WTC11 (cell line): ENCODE data around the gene PLEKHG5. TPM values are rescaled to one million over a fixed set of nuclear protein-coding genes. Genes with fewer than 3 reads are reported as not detected.

Experiments used
- ATAC-seq: fragments of 200-7000 bp; cut with Tn5 transposase; 2 replicates; pipeline ENCODE4 v1.10.0; 2021; ENCODE audit warnings: mild to moderate bottlenecking, moderate library complexity
- CTCF ChIA-PET: fragments of 300-600 bp; sonication (Branson Sonifier 250); formaldehyde crosslinking; loops from one replicate; lab custom pipeline; 2021; ENCODE audit warnings: antibody characterized with exemption; lab: Charles Lee
- POLR2A ChIA-PET: fragments of 350-600 bp; sonication (Branson Sonifier 250); formaldehyde crosslinking; loops from one replicate; lab custom pipeline; 2021; ENCODE audit warnings: antibody characterized with exemption; lab: Charles Lee
- DNase-seq: peaks from one replicate; pipeline ENCODE4 v3.0.0; 2021; ENCODE audit warnings: low spot score
- H3K27ac Mint-ChIP-seq: 2 replicates; pipeline ENCODE4 v1.8.0; 2021; ENCODE audit warnings: mixed read lengths
- H3K27me3 Mint-ChIP-seq: 2 replicates; pipeline ENCODE4 v1.8.0; 2021; ENCODE audit warnings: low read depth, mild to moderate bottlenecking, moderate library complexity, mixed read lengths
- H3K36me3 Mint-ChIP-seq: 2 replicates; pipeline ENCODE4 v1.8.0; 2021; ENCODE audit warnings: mixed read lengths
- H3K4me1 Mint-ChIP-seq: 2 replicates; pipeline ENCODE4 v1.8.0; 2022; ENCODE audit warnings: mixed read lengths
- H3K4me3 Mint-ChIP-seq: 2 replicates; pipeline ENCODE4 v1.8.0; 2021; ENCODE audit warnings: mild to moderate bottlenecking, moderate library complexity, mixed read lengths
- H3K9me3 Mint-ChIP-seq: 2 replicates; pipeline ENCODE4 v1.8.0; 2021; ENCODE audit warnings: mixed read lengths
- AFF4 ChIP-seq: sonication (generic); formaldehyde crosslinking; IDR thresholded peaks from 2 replicates; pipeline ENCODE4 v1.8.1; 2023; ENCODE audit warnings: mild to moderate bottlenecking, missing genetic modification reagents, borderline replicate concordance
- ATF2 ChIP-seq: sonication (generic); formaldehyde crosslinking; IDR thresholded peaks from 2 replicates; pipeline ENCODE4 v1.8.1; 2022; ENCODE audit warnings: low read depth, missing genetic modification reagents, borderline replicate concordance
- E2F1 ChIP-seq: sonication (generic); formaldehyde crosslinking; IDR thresholded peaks from 2 replicates; pipeline ENCODE4 v1.8.0; 2022; ENCODE audit warnings: mild to moderate bottlenecking, missing genetic modification reagents
- E2F4 ChIP-seq: sonication (generic); formaldehyde crosslinking; IDR thresholded peaks from 2 replicates; pipeline ENCODE4 v1.8.1; 2022; ENCODE audit warnings: low read depth, mild to moderate bottlenecking, moderate library complexity, missing genetic modification reagents, borderline replicate concordance
- ERG ChIP-seq: fragments of 250-450 bp; sonication (Bioruptor Pico); IDR thresholded peaks from 2 replicates; pipeline ENCODE4 v1.8.0; 2021; ENCODE audit warnings: mild to moderate bottlenecking
- GABPB1 ChIP-seq: sonication (generic); formaldehyde crosslinking; IDR thresholded peaks from 2 replicates; pipeline ENCODE4 v1.8.1; 2023; ENCODE audit warnings: mild to moderate bottlenecking, missing genetic modification reagents
- KAT7 ChIP-seq: sonication (generic); formaldehyde crosslinking; IDR thresholded peaks from 2 replicates; pipeline ENCODE4 v1.8.1; 2023; ENCODE audit warnings: missing genetic modification reagents, mild to moderate bottlenecking, borderline replicate concordance
- NR1H2 ChIP-seq: sonication (generic); formaldehyde crosslinking; IDR thresholded peaks from 2 replicates; pipeline ENCODE4 v1.9.0; 2021; ENCODE audit warnings: mild to moderate bottlenecking, moderate library complexity, missing genetic modification reagents
- OVOL2 ChIP-seq: fragments of 250-450 bp; sonication (Bioruptor Pico); IDR thresholded peaks from 2 replicates; pipeline ENCODE4 v1.9.0; 2021; ENCODE audit warnings: mild to moderate bottlenecking, borderline replicate concordance
- PREB ChIP-seq: sonication (generic); formaldehyde crosslinking; IDR thresholded peaks from 2 replicates; pipeline ENCODE4 v1.8.1; 2022; ENCODE audit warnings: mild to moderate bottlenecking, missing genetic modification reagents, moderate library complexity, borderline replicate concordance
- PRRX2 ChIP-seq: fragments of 250-450 bp; sonication (Bioruptor Pico); IDR thresholded peaks from 2 replicates; pipeline ENCODE4 v1.8.0; 2021; ENCODE audit warnings: mild to moderate bottlenecking
- TEAD1 ChIP-seq: sonication (generic); formaldehyde crosslinking; IDR thresholded peaks from 2 replicates; pipeline ENCODE4 v1.8.0; 2022; ENCODE audit warnings: mild to moderate bottlenecking, missing genetic modification reagents
- TEAD4 ChIP-seq: sonication (generic); formaldehyde crosslinking; IDR thresholded peaks from 2 replicates; pipeline ENCODE4 v1.8.0; 2022; ENCODE audit warnings: mild to moderate bottlenecking, missing genetic modification reagents
- ZBTB43 ChIP-seq: sonication (generic); formaldehyde crosslinking; IDR thresholded peaks from 2 replicates; pipeline ENCODE4 v1.8.1; 2023; ENCODE audit warnings: mild to moderate bottlenecking, missing genetic modification reagents
- ZNF138 ChIP-seq: sonication (generic); formaldehyde crosslinking; conservative IDR thresholded peaks from 2 replicates; pipeline ENCODE4 v1.8.1; 2022; ENCODE audit warnings: mild to moderate bottlenecking, moderate library complexity, missing genetic modification reagents
- ZNF232 ChIP-seq: sonication (generic); formaldehyde crosslinking; IDR thresholded peaks from 2 replicates; pipeline ENCODE4 v1.8.0; 2022; ENCODE audit warnings: mild to moderate bottlenecking, missing genetic modification reagents
- ZNF416 ChIP-seq: fragments of 250-450 bp; sonication (Bioruptor Pico); IDR thresholded peaks from 2 replicates; pipeline ENCODE4 v1.9.0; 2021; ENCODE audit warnings: mild to moderate bottlenecking, inconsistent platforms
- ZNF423 ChIP-seq: fragments of 250-450 bp; sonication (Bioruptor Pico); IDR thresholded peaks from 2 replicates; pipeline ENCODE4 v2.1.2; 2022; ENCODE audit warnings: mild to moderate bottlenecking, moderate library complexity
- ZSCAN18 ChIP-seq: fragments of 250-450 bp; sonication (Bioruptor Pico); IDR thresholded peaks from 2 replicates; pipeline ENCODE4 v2.1.2; 2022; ENCODE audit warnings: mild to moderate bottlenecking, moderate library complexity
- total RNA-seq: library from RNA; stranded (reverse); gene quantifications from 3 replicates; pipeline ENCODE4 v1.2.3, GENCODE V29; 2021

PLEKHG5 gene
- total RNA-seq, 1 experiment from 2014 or later: 27.5 TPM

GRCh38 chr1:6473974-6474814 lies 17.3 kb downstream of the PLEKHG5 start:
- H3K4me1 Mint-ChIP-seq: peaks cover 34% of the 10 kb centered on the region
- POLR2A ChIA-PET: no interaction called here
- CTCF ChIA-PET: interaction anchor here (1.3 to 6.3 kb wide), 8 partner anchors 8 to 54 kb away, joined by 4 to 73 read pairs (median 23); partner anchors contain the start of genes HES2 and TNFRSF25
- ATAC-seq (0 out of 2 replicates have a peak, but pooled peaks have one; percentile 1), DNase-seq (peak; percentile 59)
- peaks cover 16% of the 10 kb centered on the region for H3K36me3 Mint-ChIP-seq
- H3K9me3 Mint-ChIP-seq: no peaks in the 10 kb centered on the region
- no peaks in the 10 kb centered on the region for H3K27me3 Mint-ChIP-seq
- no peak overlapping the region for H3K27ac Mint-ChIP-seq
- H3K4me3 Mint-ChIP-seq: no peak overlapping the region
- TF ChIP-seq TEAD1 (CRISPR knock-in tag) (no peak), OVOL2 (CRISPR knock-in tag) (no peak), ZNF138 (CRISPR knock-in tag) (no peak), ZNF232 (CRISPR knock-in tag) (no peak), PRRX2 (no peak), ZNF416 (CRISPR knock-in tag) (no peak), E2F1 (CRISPR knock-in tag) (no peak), NR1H2 (no peak), ERG (no peak), ATF2 (CRISPR knock-in tag) (no peak), ZSCAN18 (no peak), TEAD4 (no peak)
- TF ChIP-seq, all 79 proteins: peak for 0

GRCh38 chr1:6473156-6473555 lies 18.3 kb downstream of the PLEKHG5 start:
- CTCF ChIA-PET: interaction anchor here (0.6 to 6.3 kb wide), 23 partner anchors 8 to 233 kb away, joined by 3 to 73 read pairs (median 5); partner anchors contain the start of gene HES2
- H3K36me3 Mint-ChIP-seq: peaks cover 22% of the 10 kb centered on the region
- no peaks in the 10 kb centered on the region for H3K9me3 Mint-ChIP-seq
- POLR2A ChIA-PET: no interaction called here
- no peaks in the 10 kb centered on the region for H3K27me3 Mint-ChIP-seq
- no peak for ATAC-seq
- DNase-seq: peak; percentile 10
- H3K4me1 Mint-ChIP-seq: peaks cover 34% of the 10 kb centered on the region
- no peak overlapping the region for H3K27ac Mint-ChIP-seq
- H3K4me3 Mint-ChIP-seq: no peak overlapping the region
- TF ChIP-seq PREB (CRISPR knock-in tag) (no peak), AFF4 (CRISPR knock-in tag) (no peak), E2F4 (CRISPR knock-in tag) (no peak), ZBTB43 (no peak), E2F1 (CRISPR knock-in tag) (no peak), KAT7 (CRISPR knock-in tag) (no peak), GABPB1 (no peak), ZNF423 (CRISPR knock-in tag) (no peak)
